Neural cell (in vitro differentiated cells): ENCODE results near the gene IGFBP4.

Experiments
- CTCF ChIP-seq: fragments of 450-650 bp; IDR thresholded peaks from 2 replicates; pipeline ENCODE4 v1.5.1; 2014; ENCODE audit warnings: antibody characterized with exemption, mild to moderate bottlenecking, moderate library complexity; ENCODE audit not compliant: poor library complexity, severe bottlenecking
- EZH2 ChIP-seq: fragments of 200-600, 300-800 bp; shearing (Covaris generic), sonication (generic); IDR thresholded peaks from 2 replicates; pipeline ENCODE4 v1.6.1; 2014; ENCODE audit warnings: antibody characterized with exemption, low read length, borderline replicate concordance, mild to moderate bottlenecking; ENCODE audit not compliant: insufficient read depth, poor library complexity, severe bottlenecking
- MXI1 ChIP-seq: fragments of 450-650 bp; conservative IDR thresholded peaks from 2 replicates; pipeline ENCODE4 v1.6.1; 2014; ENCODE audit warnings: antibody characterized with exemption, mild to moderate bottlenecking; ENCODE audit not compliant: poor library complexity, severe bottlenecking
- POLR2AphosphoS5 ChIP-seq: IDR thresholded peaks from 2 replicates; pipeline ENCODE4 v1.6.1; 2012
- RAD21 ChIP-seq: fragments of 450-650 bp; conservative IDR thresholded peaks from 2 replicates; pipeline ENCODE4 v1.6.1; 2014; ENCODE audit warnings: antibody characterized with exemption, mild to moderate bottlenecking, moderate library complexity
- REST ChIP-seq: IDR thresholded peaks from 2 replicates; pipeline ENCODE4 v1.6.1; 2012; ENCODE audit warnings: borderline replicate concordance
- TAF1 ChIP-seq: IDR thresholded peaks from 2 replicates; pipeline ENCODE4 v1.6.1; 2012; ENCODE audit warnings: low read depth

- TF ChIP-seq TAF1, result no peak
- no peak for TF ChIP-seq EZH2
- no peak for TF ChIP-seq CTCF
- TF ChIP-seq MXI1, result no peak
- no peak for TF ChIP-seq RAD21
- TF ChIP-seq POLR2AphosphoS5, result no peak
- no peak for TF ChIP-seq REST
These were observed 36.7 kb downstream of the IGFBP4 start for GRCh38 chr17:40479754-40480480.
